Central memory CD8-positive, alpha-beta T cell (primary cell): ENCODE data around the gene RUNX3.
"Not testable (repeated sequence)": the region's sequence is repeated elsewhere in the genome, so short reads cannot be mapped to it uniquely, and the experiment has no call there.

Experiments used
- ATAC-seq: fragments of 150-1000 bp; cut with Tn5 transposase; replicated peaks from 2 replicates; pipeline ENCODE4 v1.10.0; 2022; ENCODE audit warnings: mild to moderate bottlenecking, moderate FRiP score, moderate number of reproducible peaks; ENCODE audit not compliant: poor library complexity, severe bottlenecking; ENCODE audit errors: extremely low read depth
- DNase-seq, 2 donors: peaks; one replicate each; pipeline ENCODE4 v3.0.0; 2021; ENCODE audit warnings: low spot score in 2 of 2
- H3K27ac Mint-ChIP-seq: one replicate; pipeline ENCODE4 v1.8.0; 2022; ENCODE audit warnings: low read depth, mild to moderate bottlenecking, moderate library complexity, mixed read lengths
- H3K27me3 Mint-ChIP-seq: one replicate; pipeline ENCODE4 v1.8.0; 2022; ENCODE audit warnings: mixed read lengths
- H3K36me3 Mint-ChIP-seq: one replicate; pipeline ENCODE4 v1.8.0; 2022; ENCODE audit warnings: mild to moderate bottlenecking, moderate library complexity, mixed read lengths; ENCODE audit not compliant: insufficient read depth
- H3K4me1 Mint-ChIP-seq: one replicate; pipeline ENCODE4 v1.8.0; 2022; ENCODE audit warnings: mixed read lengths
- H3K4me3 Mint-ChIP-seq: one replicate; pipeline ENCODE4 v1.8.0; 2022; ENCODE audit warnings: mild to moderate bottlenecking, moderate library complexity, mixed read lengths
- H3K9me3 Mint-ChIP-seq: one replicate; pipeline ENCODE4 v1.8.0; 2022; ENCODE audit warnings: mixed read lengths

Gene RUNX3

GRCh38 chr1:24909388-24909898, 20.6 kb downstream of the RUNX3 start:
- Mint-ChIP-seq H3K9me3 (no peaks in the 10 kb centered on the region), H3K36me3 (peaks cover 86% of the 10 kb centered on the region), H3K27me3 (no peaks in the 10 kb centered on the region), H3K4me1 (peaks cover 65% of the 10 kb centered on the region), H3K4me3 (peak overlapping the region; percentile 68), H3K27ac (peak overlapping the region; percentile 100)
- DNase-seq = no peak
- ATAC-seq = no peak

- no peaks in the 10 kb centered on the region for H3K9me3 Mint-ChIP-seq
- DNase-seq (no peak), ATAC-seq (no peak)
- H3K27ac Mint-ChIP-seq = peak overlapping the region; percentile 100
- peaks cover 88% of the 10 kb centered on the region for H3K36me3 Mint-ChIP-seq
- H3K4me1 Mint-ChIP-seq = peaks cover 72% of the 10 kb centered on the region
- peak overlapping the region; percentile 68 for H3K4me3 Mint-ChIP-seq
- no peaks in the 10 kb centered on the region for H3K27me3 Mint-ChIP-seq
Measured at GRCh38 chr1:24908591-24909259, 21.4 kb downstream of the RUNX3 start.

- Mint-ChIP-seq H3K4me3 (peak overlapping the region; percentile 52), H3K36me3 (peaks cover 90% of the 10 kb centered on the region), H3K27ac (peak overlapping the region; percentile 100)
Measured at GRCh38 chr1:24907587-24908294, 22.3 kb downstream of the RUNX3 start.

GRCh38 chr1:24906760-24907490, 23.2 kb downstream of the RUNX3 start:
- Mint-ChIP-seq H3K36me3 (peaks cover 92% of the 10 kb centered on the region), H3K4me3 (peak overlapping the region; percentile 52), H3K27me3 (no peaks in the 10 kb centered on the region), H3K9me3 (no peaks in the 10 kb centered on the region), H3K27ac (peak overlapping the region; percentile 38), H3K4me1 (peaks cover 64% of the 10 kb centered on the region)
- no peak for ATAC-seq
- DNase-seq = peak in 1 of 2 donors; percentile 8

More at GRCh38 chr1:24907587-24908294, 22.3 kb downstream of the RUNX3 start:
- not testable (repeated sequence) for H3K9me3 Mint-ChIP-seq, DNase-seq, H3K27me3 Mint-ChIP-seq, ATAC-seq
- H3K4me1 Mint-ChIP-seq = peaks cover 67% of the 10 kb centered on the region

- peaks cover 92% of the 10 kb centered on the region for H3K36me3 Mint-ChIP-seq
- DNase-seq = peak; percentile 10 to 13
- peaks cover 64% of the 10 kb centered on the region for H3K4me1 Mint-ChIP-seq
- H3K4me3 Mint-ChIP-seq = peak overlapping the region; percentile 9
- H3K9me3 Mint-ChIP-seq = no peaks in the 10 kb centered on the region
- no peaks in the 10 kb centered on the region for H3K27me3 Mint-ChIP-seq
- peak overlapping the region; percentile 38 for H3K27ac Mint-ChIP-seq
- no peak for ATAC-seq
Measured at GRCh38 chr1:24905979-24906720, 23.9 kb downstream of the RUNX3 start.

- Mint-ChIP-seq H3K9me3 (no peaks in the 10 kb centered on the region), H3K27me3 (no peaks in the 10 kb centered on the region), H3K4me3 (peak overlapping the region; percentile 4), H3K36me3 (peaks cover 90% of the 10 kb centered on the region), H3K4me1 (peaks cover 63% of the 10 kb centered on the region), H3K27ac (peak overlapping the region; percentile 22)
- ATAC-seq = no peak
- peak; percentile 5 to 6 for DNase-seq
Measured at GRCh38 chr1:24905355-24905978, 24.6 kb downstream of the RUNX3 start.

- Mint-ChIP-seq H3K4me1 (peaks cover 63% of the 10 kb centered on the region), H3K4me3 (peak overlapping the region; percentile 4), H3K27me3 (no peaks in the 10 kb centered on the region), H3K36me3 (peaks cover 92% of the 10 kb centered on the region), H3K9me3 (no peaks in the 10 kb centered on the region), H3K27ac (peak overlapping the region; percentile 79)
- DNase-seq = peak; percentile 8 to 9
- ATAC-seq = no peak
Measured at GRCh38 chr1:24904731-24905354, 25.2 kb downstream of the RUNX3 start.

- no peak for ATAC-seq
- peak in 1 of 2 donors; percentile 12 for DNase-seq
- Mint-ChIP-seq H3K4me3 (peak overlapping the region; percentile 38), H3K27ac (peak overlapping the region; percentile 79), H3K4me1 (peaks cover 63% of the 10 kb centered on the region), H3K27me3 (no peaks in the 10 kb centered on the region), H3K9me3 (no peaks in the 10 kb centered on the region), H3K36me3 (peaks cover 91% of the 10 kb centered on the region)
Measured at GRCh38 chr1:24903955-24904730, 25.9 kb downstream of the RUNX3 start.

- DNase-seq = peak; percentile 6 to 11
- ATAC-seq = no peak
- Mint-ChIP-seq H3K27ac (peak overlapping the region; percentile 79), H3K9me3 (no peaks in the 10 kb centered on the region), H3K4me3 (no peak overlapping the region), H3K36me3 (peaks cover 89% of the 10 kb centered on the region), H3K27me3 (no peaks in the 10 kb centered on the region), H3K4me1 (peaks cover 61% of the 10 kb centered on the region)
Measured at GRCh38 chr1:24903560-24903954, 26.5 kb downstream of the RUNX3 start.

- no peak overlapping the region for H3K4me3 Mint-ChIP-seq
Measured at GRCh38 chr1:24903011-24903461, 27.0 kb downstream of the RUNX3 start.

GRCh38 chr1:24902471-24902891, 27.6 kb downstream of the RUNX3 start:
- peak; percentile 8 to 14 for DNase-seq
- H3K9me3 Mint-ChIP-seq = no peaks in the 10 kb centered on the region
- no peaks in the 10 kb centered on the region for H3K27me3 Mint-ChIP-seq
- ATAC-seq = no peak
- H3K4me3 Mint-ChIP-seq = peak overlapping the region; percentile 23
- peak overlapping the region; percentile 79 for H3K27ac Mint-ChIP-seq
- H3K36me3 Mint-ChIP-seq = peaks cover 82% of the 10 kb centered on the region
- H3K4me1 Mint-ChIP-seq = peaks cover 61% of the 10 kb centered on the region

More at GRCh38 chr1:24903011-24903461, 27.0 kb downstream of the RUNX3 start:
- DNase-seq (peak; percentile 8 to 14), ATAC-seq (no peak)
- H3K9me3 Mint-ChIP-seq = no peaks in the 10 kb centered on the region
- peaks cover 62% of the 10 kb centered on the region for H3K4me1 Mint-ChIP-seq
- peaks cover 86% of the 10 kb centered on the region for H3K36me3 Mint-ChIP-seq
- no peaks in the 10 kb centered on the region for H3K27me3 Mint-ChIP-seq
- peak overlapping the region; percentile 79 for H3K27ac Mint-ChIP-seq
